Erythroblast (primary cell): ENCODE results near the gene KCNN2.

Experiments used
- DNase-seq, 2 experiments: peaks; one replicate each; lab custom pipeline; 2025; lab: John Stamatoyannopoulos, UW
- GATA1 ChIP-seq: IDR thresholded peaks from 2 replicates; pipeline ENCODE4 v1.6.1; 2011; ENCODE audit warnings: low read depth, mild to moderate bottlenecking, control low read depth, low read length, moderate library complexity
- POLR2A ChIP-seq: IDR thresholded peaks from 2 replicates; pipeline ENCODE4 v1.6.1; 2011; ENCODE audit warnings: mild to moderate bottlenecking, low read length

KCNN2 gene

GRCh38 chr5:114339108-114339507 lies 22.8 kb upstream of the KCNN2 start:
- no peak for DNase-seq
- TF ChIP-seq GATA1: no peak
- TF ChIP-seq POLR2A: no peak

- no peak for DNase-seq
- no peak for TF ChIP-seq GATA1
- no peak for TF ChIP-seq POLR2A
Observed at GRCh38 chr5:114346181-114346580, 15.7 kb upstream of the KCNN2 start.

GRCh38 chr5:114355086-114355830 lies 6.6 kb upstream of the KCNN2 start:
- TF ChIP-seq GATA1 (no peak), POLR2A (no peak)
- no peak for DNase-seq

GRCh38 chr5:114358329-114358728 lies 3.5 kb upstream of the KCNN2 start:
- no peak for DNase-seq
- no peak for TF ChIP-seq POLR2A
- no peak for TF ChIP-seq GATA1

GRCh38 chr5:114360357-114360756 lies 1.5 kb upstream of the KCNN2 start:
- TF ChIP-seq GATA1 (no peak), POLR2A (no peak)
- no peak for DNase-seq

- no peak for DNase-seq
- TF ChIP-seq GATA1 (no peak), POLR2A (no peak)
Observed at GRCh38 chr5:114360816-114361723, 800 bp upstream of the KCNN2 start.

GRCh38 chr5:114362197-114362976 lies 517 bp downstream of the KCNN2 start:
- DNase-seq: no peak

GRCh38 chr5:114362977-114363761 lies 1.3 kb downstream of the KCNN2 start:
- TF ChIP-seq GATA1 (no peak), POLR2A (no peak)
- no peak for DNase-seq

More at GRCh38 chr5:114362197-114362976, 517 bp downstream of the KCNN2 start:
- TF ChIP-seq GATA1 (no peak), POLR2A (no peak)

- TF ChIP-seq GATA1 (no peak), POLR2A (no peak)
- DNase-seq: no peak
Observed at GRCh38 chr5:114363837-114364236, 2.0 kb downstream of the KCNN2 start.

GRCh38 chr5:114367029-114367428 lies 5.2 kb downstream of the KCNN2 start:
- no peak for DNase-seq
- TF ChIP-seq POLR2A: no peak
- TF ChIP-seq GATA1: no peak

GRCh38 chr5:114369680-114370417 lies 8.0 kb downstream of the KCNN2 start:
- TF ChIP-seq GATA1 (no peak), POLR2A (no peak)
- no peak for DNase-seq

GRCh38 chr5:114377050-114377844 lies 15.4 kb downstream of the KCNN2 start:
- DNase-seq: no peak
- TF ChIP-seq GATA1 (no peak), POLR2A (no peak)
